ENCODE results near the gene ZNF385B.

The ZNF385B gene

DNA sequence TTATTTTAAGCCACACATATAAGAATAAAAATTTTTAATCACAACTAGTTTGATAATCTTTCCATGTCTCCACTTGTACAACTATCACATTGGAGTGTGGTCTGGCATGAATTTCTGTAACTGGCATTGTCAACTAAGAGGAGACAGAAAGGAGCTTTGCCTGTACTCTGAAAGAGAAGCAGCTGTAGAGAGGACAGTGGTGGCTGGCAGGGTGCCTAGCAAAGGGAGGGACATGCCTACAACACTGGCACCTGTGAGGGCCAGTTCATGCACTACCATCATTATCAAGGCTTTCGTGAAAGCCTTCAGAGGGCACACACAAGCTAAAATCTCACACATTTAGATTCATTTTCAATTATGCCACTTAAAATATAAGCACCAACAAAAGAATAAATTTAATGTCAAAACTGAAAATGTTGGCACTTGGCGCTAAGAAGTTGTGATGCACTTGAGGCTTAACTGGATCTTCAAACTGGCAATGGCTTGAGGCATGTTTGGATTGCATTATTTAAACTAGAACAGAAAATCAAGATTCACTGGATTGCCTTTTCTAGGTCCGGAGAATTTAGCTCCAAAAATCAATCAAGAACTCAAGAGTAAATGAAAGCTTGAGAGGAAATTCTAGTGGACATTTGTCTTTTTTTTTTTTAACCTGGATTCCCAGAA lies 238.6 kb downstream of the ZNF385B start:
- POLR2A ChIA-PET: no interaction called here
- H3K36me3 ChIP-seq (ENCODE audit: control insufficient read depth in 2 of 2, insufficient read depth in 1 of 2, low read length in 2 of 2): no peaks in the 10 kb centered on the region
- CTCF ChIA-PET: no interaction called here
- no peaks in the 10 kb centered on the region for H3K4me1 ChIP-seq (ENCODE audit: control insufficient read depth, insufficient read depth, low read length)
- no peak overlapping the region for H3K27ac ChIP-seq (ENCODE audit: extremely low read depth, low read depth, low read length)
- H3K4me3 ChIP-seq (ENCODE audit: low read depth, low read length): no peak overlapping the region
- H3K9me3 ChIP-seq (ENCODE audit: control insufficient read depth, insufficient read depth, low read depth, low read length): no peaks in the 10 kb centered on the region
- TF ChIP-seq ZNF514 (tag by site-specific recombination; IDR thresholded peaks at IDR 0.05): no peak
- no peak for TF ChIP-seq ZNF423 (tag by site-specific recombination; IDR thresholded peaks at IDR 0.05)
- TF ChIP-seq, protein P1, sequence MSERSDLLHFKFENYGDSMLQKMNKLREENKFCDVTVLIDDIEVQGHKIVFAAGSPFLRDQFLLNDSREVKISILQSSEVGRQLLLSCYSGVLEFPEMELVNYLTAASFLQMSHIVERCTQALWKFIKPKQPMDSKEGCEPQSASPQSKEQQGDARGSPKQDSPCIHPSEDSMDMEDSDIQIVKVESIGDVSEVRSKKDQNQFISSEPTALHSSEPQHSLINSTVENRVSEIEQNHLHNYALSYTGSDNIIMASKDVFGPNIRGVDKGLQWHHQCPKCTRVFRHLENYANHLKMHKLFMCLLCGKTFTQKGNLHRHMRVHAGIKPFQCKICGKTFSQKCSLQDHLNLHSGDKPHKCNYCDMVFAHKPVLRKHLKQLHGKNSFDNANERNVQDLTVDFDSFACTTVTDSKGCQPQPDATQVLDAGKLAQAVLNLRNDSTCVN (tag by site-specific recombination; optimal IDR thresholded peaks at IDR 0.05): no peak
- no peak for TF ChIP-seq WT1 (tag by site-specific recombination; IDR thresholded peaks at IDR 0.05)
- TF ChIP-seq ZNF560 (tag by site-specific recombination; IDR thresholded peaks at IDR 0.05; ENCODE audit: borderline replicate concordance): no peak
- TF ChIP-seq ZNF558 (tag by site-specific recombination; IDR thresholded peaks at IDR 0.05): no peak
- TF ChIP-seq ZNF341 (tag by site-specific recombination; IDR thresholded peaks at IDR 0.05; ENCODE audit: low read depth): no peak
- TF ChIP-seq HOXD13 (CRISPR knock-in tag; IDR thresholded peaks at IDR 0.05; ENCODE audit: borderline replicate concordance): no peak
- no peak for TF ChIP-seq ZNF112 (tag by site-specific recombination; IDR thresholded peaks at IDR 0.05)

DNA sequence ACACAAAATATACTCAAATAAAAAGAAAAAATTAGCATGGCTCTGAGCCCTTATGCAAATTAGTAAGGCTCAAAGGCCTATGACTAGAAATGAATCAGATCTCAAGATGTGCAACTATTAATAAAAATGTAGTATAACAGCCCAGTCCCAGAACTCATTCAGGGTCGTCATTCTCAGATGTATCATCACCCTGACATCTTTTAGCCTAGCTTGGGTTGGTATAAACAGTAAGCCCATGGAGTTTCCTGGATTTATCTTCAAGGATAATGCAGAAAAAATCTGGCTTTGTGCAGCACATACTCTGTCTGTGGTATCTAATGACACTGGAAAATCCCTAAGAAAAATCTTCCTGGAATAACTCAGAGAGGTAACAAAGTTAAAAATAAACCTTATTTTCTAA lies 239.3 kb downstream of the ZNF385B start:
- Histone ChIP-seq H3K4me1 (ENCODE audit: control insufficient read depth, insufficient read depth, low read length) (no peaks in the 10 kb centered on the region), H3K27ac (ENCODE audit: extremely low read depth, low read depth, low read length) (no peak overlapping the region), H3K36me3 (ENCODE audit: control insufficient read depth in 2 of 2, insufficient read depth in 1 of 2, low read length in 2 of 2) (no peaks in the 10 kb centered on the region), H3K4me3 (ENCODE audit: low read depth, low read length) (no peak overlapping the region), H3K9me3 (ENCODE audit: control insufficient read depth, insufficient read depth, low read depth, low read length) (no peaks in the 10 kb centered on the region)
- ChIA-PET POLR2A (no interaction called here), CTCF (interaction anchor here (0.7 kb wide), 1 partner anchor 11 kb away, joined by 4 read pairs; no protein-coding TSS in a partner anchor)
- TF ChIP-seq, protein P2, sequence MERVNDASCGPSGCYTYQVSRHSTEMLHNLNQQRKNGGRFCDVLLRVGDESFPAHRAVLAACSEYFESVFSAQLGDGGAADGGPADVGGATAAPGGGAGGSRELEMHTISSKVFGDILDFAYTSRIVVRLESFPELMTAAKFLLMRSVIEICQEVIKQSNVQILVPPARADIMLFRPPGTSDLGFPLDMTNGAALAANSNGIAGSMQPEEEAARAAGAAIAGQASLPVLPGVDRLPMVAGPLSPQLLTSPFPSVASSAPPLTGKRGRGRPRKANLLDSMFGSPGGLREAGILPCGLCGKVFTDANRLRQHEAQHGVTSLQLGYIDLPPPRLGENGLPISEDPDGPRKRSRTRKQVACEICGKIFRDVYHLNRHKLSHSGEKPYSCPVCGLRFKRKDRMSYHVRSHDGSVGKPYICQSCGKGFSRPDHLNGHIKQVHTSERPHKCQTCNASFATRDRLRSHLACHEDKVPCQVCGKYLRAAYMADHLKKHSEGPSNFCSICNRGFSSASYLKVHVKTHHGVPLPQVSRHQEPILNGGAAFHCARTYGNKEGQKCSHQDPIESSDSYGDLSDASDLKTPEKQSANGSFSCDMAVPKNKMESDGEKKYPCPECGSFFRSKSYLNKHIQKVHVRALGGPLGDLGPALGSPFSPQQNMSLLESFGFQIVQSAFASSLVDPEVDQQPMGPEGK (tag by site-specific recombination; IDR thresholded peaks at IDR 0.05): no peak
- no peak for TF ChIP-seq ZNF211 (tag by site-specific recombination; IDR thresholded peaks at IDR 0.05; ENCODE audit: low read depth)
- no peak for TF ChIP-seq ZNF354C (tag by site-specific recombination; IDR thresholded peaks at IDR 0.05; ENCODE audit: borderline replicate concordance, low read depth)
- no peak for TF ChIP-seq ZNF791 (tag by site-specific recombination; IDR thresholded peaks at IDR 0.05)
- TF ChIP-seq ZNF184 (tag by site-specific recombination; IDR thresholded peaks at IDR 0.05): no peak
- no peak for TF ChIP-seq ZNF629 (tag by site-specific recombination; IDR thresholded peaks at IDR 0.05)
- TF ChIP-seq GLI2 (tag by site-specific recombination; IDR thresholded peaks at IDR 0.05; ENCODE audit: borderline replicate concordance, low read depth): no peak
- TF ChIP-seq YY2 (tag by site-specific recombination; IDR thresholded peaks at IDR 0.05): no peak
- TF ChIP-seq ZNF707 (tag by site-specific recombination; IDR thresholded peaks at IDR 0.05): no peak
- TF ChIP-seq REPIN1 (tag by site-specific recombination; IDR thresholded peaks at IDR 0.05; ENCODE audit: low read depth): no peak

DNA sequence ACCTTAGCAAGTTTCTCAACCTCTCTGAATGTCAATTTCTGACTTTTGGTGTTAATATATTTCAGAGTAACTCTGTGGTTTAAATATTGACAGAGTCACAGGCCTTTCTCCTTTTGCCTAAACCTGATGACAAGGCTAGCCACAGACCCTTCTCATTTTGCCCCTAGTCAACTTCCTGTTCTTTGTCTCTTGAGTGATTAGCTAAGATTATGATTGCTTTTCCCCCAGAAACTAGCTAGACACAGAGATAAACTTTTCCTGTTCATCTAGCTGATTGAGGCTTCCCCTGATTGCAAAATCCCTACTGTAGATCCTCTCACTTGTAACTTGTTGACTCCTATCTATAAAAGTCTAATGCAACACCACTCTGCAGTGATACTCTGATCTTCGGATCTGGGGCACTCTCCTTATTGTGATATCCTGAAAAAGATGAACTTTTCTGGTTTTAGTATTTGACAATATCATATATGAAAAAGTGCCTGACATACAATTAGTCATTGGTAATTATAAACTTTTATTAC lies 241.4 kb downstream of the ZNF385B start:
- CTCF ChIA-PET: no interaction called here
- Histone ChIP-seq H3K9me3 (ENCODE audit: control insufficient read depth, insufficient read depth, low read depth, low read length) (no peaks in the 10 kb centered on the region), H3K27ac (ENCODE audit: extremely low read depth, low read depth, low read length) (no peak overlapping the region), H3K4me3 (ENCODE audit: low read depth, low read length) (no peak overlapping the region), H3K36me3 (ENCODE audit: control insufficient read depth in 2 of 2, insufficient read depth in 1 of 2, low read length in 2 of 2) (no peaks in the 10 kb centered on the region), H3K4me1 (ENCODE audit: control insufficient read depth, insufficient read depth, low read length) (no peaks in the 10 kb centered on the region)
- POLR2A ChIA-PET: no interaction called here
- no peak for TF ChIP-seq WT1 (tag by site-specific recombination; IDR thresholded peaks at IDR 0.05)
- TF ChIP-seq ZNF501 (tag by site-specific recombination; IDR thresholded peaks at IDR 0.05): no peak
- no peak for TF ChIP-seq GFI1B (tag by site-specific recombination; IDR thresholded peaks at IDR 0.05)
- no peak for TF ChIP-seq ZNF830 (tag by site-specific recombination; IDR thresholded peaks at IDR 0.05; ENCODE audit: low read depth)
- TF ChIP-seq, protein P3, sequence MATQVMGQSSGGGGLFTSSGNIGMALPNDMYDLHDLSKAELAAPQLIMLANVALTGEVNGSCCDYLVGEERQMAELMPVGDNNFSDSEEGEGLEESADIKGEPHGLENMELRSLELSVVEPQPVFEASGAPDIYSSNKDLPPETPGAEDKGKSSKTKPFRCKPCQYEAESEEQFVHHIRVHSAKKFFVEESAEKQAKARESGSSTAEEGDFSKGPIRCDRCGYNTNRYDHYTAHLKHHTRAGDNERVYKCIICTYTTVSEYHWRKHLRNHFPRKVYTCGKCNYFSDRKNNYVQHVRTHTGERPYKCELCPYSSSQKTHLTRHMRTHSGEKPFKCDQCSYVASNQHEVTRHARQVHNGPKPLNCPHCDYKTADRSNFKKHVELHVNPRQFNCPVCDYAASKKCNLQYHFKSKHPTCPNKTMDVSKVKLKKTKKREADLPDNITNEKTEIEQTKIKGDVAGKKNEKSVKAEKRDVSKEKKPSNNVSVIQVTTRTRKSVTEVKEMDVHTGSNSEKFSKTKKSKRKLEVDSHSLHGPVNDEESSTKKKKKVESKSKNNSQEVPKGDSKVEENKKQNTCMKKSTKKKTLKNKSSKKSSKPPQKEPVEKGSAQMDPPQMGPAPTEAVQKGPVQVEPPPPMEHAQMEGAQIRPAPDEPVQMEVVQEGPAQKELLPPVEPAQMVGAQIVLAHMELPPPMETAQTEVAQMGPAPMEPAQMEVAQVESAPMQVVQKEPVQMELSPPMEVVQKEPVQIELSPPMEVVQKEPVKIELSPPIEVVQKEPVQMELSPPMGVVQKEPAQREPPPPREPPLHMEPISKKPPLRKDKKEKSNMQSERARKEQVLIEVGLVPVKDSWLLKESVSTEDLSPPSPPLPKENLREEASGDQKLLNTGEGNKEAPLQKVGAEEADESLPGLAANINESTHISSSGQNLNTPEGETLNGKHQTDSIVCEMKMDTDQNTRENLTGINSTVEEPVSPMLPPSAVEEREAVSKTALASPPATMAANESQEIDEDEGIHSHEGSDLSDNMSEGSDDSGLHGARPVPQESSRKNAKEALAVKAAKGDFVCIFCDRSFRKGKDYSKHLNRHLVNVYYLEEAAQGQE (tag by site-specific recombination; IDR thresholded peaks at IDR 0.05): no peak
- no peak for TF ChIP-seq ZNF610 (tag by site-specific recombination; IDR thresholded peaks at IDR 0.05; ENCODE audit: borderline replicate concordance)
